HepG2 (cell line): ENCODE measurements around the gene PALM. TPM values are rescaled to one million over a fixed set of nuclear protein-coding genes. Genes with fewer than 3 reads are reported as not detected.

Experiments
- E2F2 ChIP-seq: sonication (generic); formaldehyde crosslinking; IDR thresholded peaks from 2 replicates; pipeline ENCODE4 v1.4.0; 2020; ENCODE audit warnings: missing genetic modification reagents, borderline replicate concordance
- FOXP4 ChIP-seq: sonication (generic); formaldehyde crosslinking; IDR thresholded peaks from 2 replicates; pipeline ENCODE4 v1.4.0; 2020; ENCODE audit warnings: missing genetic modification reagents
- KDM3A ChIP-seq: IDR thresholded peaks from 2 replicates; pipeline ENCODE4 v1.6.1; 2018; ENCODE audit warnings: low read depth, missing compliant biosample characterization
- MAFK ChIP-seq, 2 experiments: IDR thresholded peaks in 1 of 2; conservative IDR thresholded peaks in 1 of 2; 2 replicates each; pipeline ENCODE4 v1.6.1; 2011; ENCODE audit warnings: improper control_type of control experiment in 2 of 2, low read length in 2 of 2
- RFX1 ChIP-seq: fragments of 450-650 bp; IDR thresholded peaks from 2 replicates; pipeline ENCODE4 v1.6.1; 2017
- RFXANK ChIP-seq: IDR thresholded peaks from 2 replicates; pipeline ENCODE4 v1.6.1; 2016
- RNF2 ChIP-seq: fragments of 450-650 bp; conservative IDR thresholded peaks from 2 replicates; pipeline ENCODE4 v1.6.1; 2016; ENCODE audit warnings: low read depth
- SP1 ChIP-seq, 2 experiments: fragments of 450-650 bp in 1 of 2; sonication (generic) in 1 of 2; formaldehyde crosslinking in 1 of 2; IDR thresholded peaks; 2 replicates each; pipeline versions ENCODE4 v1.4.0 to v1.6.1; 2016 to 2020; ENCODE audit warnings: missing genetic modification reagents in 1 of 2
- SRSF9 ChIP-seq: fragments of 200-400 bp; formaldehyde crosslinking; IDR thresholded peaks from 2 replicates; pipeline ENCODE4 v1.6.1; 2018; ENCODE audit warnings: borderline replicate concordance, mild to moderate bottlenecking, low read depth, low read length; ENCODE audit not compliant: insufficient read depth, poor library complexity, severe bottlenecking
- SSRP1 ChIP-seq: IDR thresholded peaks from 2 replicates; pipeline ENCODE4 v1.6.1; 2016; ENCODE audit warnings: control low read depth
- THAP11 ChIP-seq: IDR thresholded peaks from 2 replicates; pipeline ENCODE4 v1.6.1; 2016; ENCODE audit warnings: missing biosample characterization, missing genetic modification reagents
- ZBTB10 ChIP-seq: sonication (generic); formaldehyde crosslinking; IDR thresholded peaks from 2 replicates; pipeline ENCODE4 v1.4.0; 2020; ENCODE audit warnings: missing genetic modification reagents, borderline replicate concordance
- ZBTB49 ChIP-seq: sonication (generic); formaldehyde crosslinking; IDR thresholded peaks from 2 replicates; pipeline ENCODE4 v1.4.0; 2020; ENCODE audit warnings: missing genetic modification reagents, borderline replicate concordance
- ZC3H4 ChIP-seq: sonication (generic); formaldehyde crosslinking; IDR thresholded peaks from 2 replicates; pipeline ENCODE4 v1.4.0; 2020; ENCODE audit warnings: missing genetic modification reagents, borderline replicate concordance
- ZFP1 ChIP-seq: IDR thresholded peaks from 2 replicates; pipeline ENCODE4 v1.6.1; 2016
- ZFP37 ChIP-seq: sonication (generic); formaldehyde crosslinking; IDR thresholded peaks from 2 replicates; pipeline ENCODE4 v1.4.0; 2020; ENCODE audit warnings: missing genetic modification reagents, borderline replicate concordance
- ZKSCAN8 ChIP-seq: IDR thresholded peaks from 2 replicates; pipeline ENCODE4 v1.6.1; 2016; ENCODE audit warnings: borderline replicate concordance, missing genetic modification reagents, missing compliant biosample characterization
- ZNF232 ChIP-seq: sonication (generic); formaldehyde crosslinking; IDR thresholded peaks from 2 replicates; pipeline ENCODE4 v1.4.0; 2020; ENCODE audit warnings: missing genetic modification reagents, borderline replicate concordance
- ZNF589 ChIP-seq: sonication (generic); formaldehyde crosslinking; conservative IDR thresholded peaks from 2 replicates; pipeline ENCODE4 v1.8.0; 2022; ENCODE audit warnings: mild to moderate bottlenecking, moderate library complexity, missing genetic modification reagents
- ZNF605 ChIP-seq: sonication (generic); formaldehyde crosslinking; IDR thresholded peaks from 2 replicates; pipeline ENCODE4 v1.8.0; 2022; ENCODE audit warnings: mild to moderate bottlenecking, missing genetic modification reagents
- ZNF788 ChIP-seq: sonication (generic); formaldehyde crosslinking; IDR thresholded peaks from 2 replicates; pipeline ENCODE4 v1.5.0; 2020; ENCODE audit warnings: mild to moderate bottlenecking, missing genetic modification reagents, borderline replicate concordance
- ZSCAN22 ChIP-seq: sonication (generic); formaldehyde crosslinking; IDR thresholded peaks from 2 replicates; pipeline ENCODE4 v1.4.0; 2020; ENCODE audit warnings: mild to moderate bottlenecking, missing genetic modification reagents
- polyA plus RNA-seq, 8 experiments: library from polyadenylated mRNA; depleted of rRNA in 3 of 8; stranded (reverse) in 7 of 8; unstranded in 1 of 8; fragments of >200 nt; fragmentation: Illumina TruSeq in 4 of 8; extraction: Trizol in 4 of 8; gene quantifications; 2 replicates each; pipeline versions ENCODE4 v1.2.1 to v1.2.3, GENCODE V29; 2011 to 2016; ENCODE audit warnings: low read depth in 4 of 8, missing spikeins in 1 of 8, mixed read lengths in 1 of 8; ENCODE audit not compliant: insufficient read depth in 1 of 8
- total RNA-seq, 5 experiments: library from RNA; depleted of rRNA; stranded (reverse); fragments of >200 nt; fragmentation: Illumina TruSeq; extraction: Trizol; gene quantifications; 2 replicates each; pipeline ENCODE4 v1.2.3, GENCODE V29; 2016; ENCODE audit warnings: low read depth in 1 of 5

Gene PALM
- total and polyA plus RNA-seq, 2 of the 13 experiments (the other 11 are each of a cell fraction or from before 2014, with no cell fraction given) = 4.0 to 9.7 TPM

- TF ChIP-seq ZFP37 (CRISPR knock-in tag) = no peak
- no peak for TF ChIP-seq SP1 (IDR thresholded peaks at IDR 0.05)
- no peak for TF ChIP-seq SP1 (CRISPR knock-in tag; IDR thresholded peaks at IDR 0.05)
- TF ChIP-seq ZNF589 (CRISPR knock-in tag) = no peak
- peak; percentile 100 for TF ChIP-seq ZKSCAN8 (CRISPR knock-in tag)
- TF ChIP-seq FOXP4 = peak; percentile 50; the same call in 1 of the 2 replicates
- TF ChIP-seq MAFK (conservative IDR thresholded peaks at IDR 0.05 in 1 of 2, IDR thresholded peaks at IDR 0.05 in 1 of 2; ENCODE audit: low read length in 2 of 2) = no peak
- TF ChIP-seq ZNF605 = 0 out of 2 replicates have a peak, but pooled peaks have one; percentile 12
- TF ChIP-seq THAP11 (CRISPR knock-in tag) = no peak
- TF ChIP-seq ZBTB49 (CRISPR knock-in tag) = no peak
- TF ChIP-seq KDM3A (CRISPR knock-in tag) = no peak; the same call in 1 of the 2 replicates
- TF ChIP-seq ZC3H4 (CRISPR knock-in tag) = no peak
- TF ChIP-seq ZNF788 (CRISPR knock-in tag) = no peak
- no peak for TF ChIP-seq SRSF9
- no peak for TF ChIP-seq ZNF232 (CRISPR knock-in tag)
- no peak for TF ChIP-seq ZSCAN22
- no peak for TF ChIP-seq ZFP1
- TF ChIP-seq ZBTB10 (CRISPR knock-in tag) = peak; percentile 5; the same call in 1 of the 2 replicates
- TF ChIP-seq E2F2 = no peak
- no peak for TF ChIP-seq RFX1
- TF ChIP-seq RFXANK (CRISPR knock-in tag) = no peak
- TF ChIP-seq RNF2 = peak; percentile 75; the same call in 1 of the 2 replicates
- no peak for TF ChIP-seq SSRP1
Observed at GRCh38 chr19:752652-753517, 44.1 kb downstream of the PALM start (continued).
